HG03175 (cell line): ENCODE data around the gene CD58.
"Not testable (repeated sequence)": the region's sequence is repeated elsewhere in the genome, so short reads cannot be mapped to it uniquely, and the experiment has no call there.

Experiments used
- ATAC-seq: cut with Tn5 transposase; IDR thresholded peaks from one replicate; pipeline ENCODE4 v1.9.1; 2021; ENCODE audit warnings: mild to moderate bottlenecking, moderate library complexity; ENCODE audit not compliant: unreplicated experiment

Gene CD58

DNA sequence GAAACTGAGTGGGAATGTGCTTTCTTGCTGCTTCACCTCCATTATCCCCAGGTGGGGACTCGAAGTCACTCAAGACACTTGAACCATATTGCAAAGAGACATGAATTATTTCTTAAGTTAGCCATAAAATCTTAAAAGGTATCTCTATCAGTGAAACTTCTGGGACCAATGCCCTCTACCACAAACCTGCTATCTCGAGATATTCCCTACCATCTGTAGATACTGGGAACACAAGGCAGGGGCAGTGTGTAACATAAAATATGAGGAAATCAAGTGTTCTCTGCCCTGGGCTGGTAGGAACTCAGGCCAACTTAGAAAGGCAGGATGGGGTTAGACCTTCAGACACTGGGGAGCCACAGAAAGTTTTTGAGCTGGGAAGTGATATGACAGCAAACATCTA is 1.3 kb upstream of the CD58 start:
- no peak for ATAC-seq

DNA sequence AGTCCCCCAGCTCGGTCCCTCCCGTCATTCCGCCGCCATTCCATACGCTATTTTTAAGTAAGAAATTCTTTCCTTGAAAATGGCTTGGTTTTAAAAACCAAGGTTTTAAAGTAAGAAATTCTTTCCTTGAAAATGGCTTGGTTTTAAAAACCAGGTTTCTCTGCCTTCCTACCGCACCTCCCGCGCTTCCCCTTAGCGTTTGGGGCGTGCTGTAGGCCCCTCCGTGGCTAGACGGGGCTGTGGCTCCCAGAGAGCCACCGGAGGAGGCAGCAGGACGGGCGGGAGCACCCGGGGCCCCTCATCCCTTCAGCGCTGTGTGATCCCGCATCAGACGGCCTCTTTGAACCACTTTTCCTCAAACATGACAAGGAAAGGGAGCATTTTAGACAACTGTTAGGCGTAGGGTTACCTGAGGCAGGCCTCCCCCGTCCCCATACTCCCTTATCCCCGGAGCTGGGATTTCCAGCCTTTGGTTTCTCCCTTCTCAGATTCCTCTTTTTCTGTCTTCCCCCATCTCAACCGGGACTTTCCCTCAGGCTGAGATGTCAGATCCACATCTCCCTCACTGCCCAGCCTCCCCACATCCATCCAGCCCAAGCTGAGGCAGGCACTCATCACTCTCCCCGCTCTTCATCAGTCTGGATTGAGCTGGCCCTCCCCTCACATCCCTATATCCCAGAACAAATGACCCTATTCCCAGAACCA is 541 bp upstream of the CD58 start:
- no peak for ATAC-seq

DNA sequence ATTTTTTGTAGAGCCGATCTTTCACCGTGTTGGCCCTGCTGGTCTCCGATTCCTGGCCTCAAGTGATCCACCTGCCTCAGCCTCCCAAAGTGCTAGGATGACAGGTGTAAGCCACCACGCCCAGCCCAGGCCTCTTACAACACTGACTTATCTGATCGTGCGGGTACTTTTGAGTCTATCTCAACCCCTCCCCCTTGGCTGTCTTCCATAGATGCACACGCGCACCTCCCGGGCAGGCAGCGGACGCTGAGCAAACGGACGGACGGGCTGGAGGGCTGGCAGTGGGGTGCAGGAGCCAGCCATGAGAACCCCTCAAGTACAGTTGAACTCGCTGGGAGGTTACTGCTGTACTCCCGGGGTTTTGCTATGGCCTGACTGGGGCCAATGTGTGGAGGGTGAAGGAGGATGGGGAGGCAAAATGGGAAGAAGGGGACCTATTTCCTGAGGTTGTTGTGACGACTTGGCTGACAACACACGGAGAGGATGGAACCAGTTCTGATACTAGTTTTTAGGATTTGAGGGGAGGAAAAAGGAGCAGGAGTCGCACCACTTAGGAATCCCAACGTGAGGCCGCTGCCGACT is 959 bp downstream of the CD58 start:
- ATAC-seq: peak; percentile 30

DNA sequence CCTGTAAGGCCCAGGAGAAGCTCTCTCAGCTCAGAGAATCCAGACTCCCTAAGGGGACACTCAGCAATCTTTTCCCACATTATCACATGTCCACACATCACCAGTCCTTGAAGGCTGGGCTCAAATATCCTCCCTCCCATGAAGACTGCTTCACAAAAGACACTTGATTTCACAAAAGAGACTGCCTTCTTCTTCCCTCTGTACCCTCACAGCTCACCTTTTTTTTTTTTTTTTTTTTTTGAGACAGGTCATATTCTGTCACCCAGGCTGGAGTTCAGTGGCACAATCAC is 1.5 kb downstream of the CD58 start:
- no peak for ATAC-seq

DNA sequence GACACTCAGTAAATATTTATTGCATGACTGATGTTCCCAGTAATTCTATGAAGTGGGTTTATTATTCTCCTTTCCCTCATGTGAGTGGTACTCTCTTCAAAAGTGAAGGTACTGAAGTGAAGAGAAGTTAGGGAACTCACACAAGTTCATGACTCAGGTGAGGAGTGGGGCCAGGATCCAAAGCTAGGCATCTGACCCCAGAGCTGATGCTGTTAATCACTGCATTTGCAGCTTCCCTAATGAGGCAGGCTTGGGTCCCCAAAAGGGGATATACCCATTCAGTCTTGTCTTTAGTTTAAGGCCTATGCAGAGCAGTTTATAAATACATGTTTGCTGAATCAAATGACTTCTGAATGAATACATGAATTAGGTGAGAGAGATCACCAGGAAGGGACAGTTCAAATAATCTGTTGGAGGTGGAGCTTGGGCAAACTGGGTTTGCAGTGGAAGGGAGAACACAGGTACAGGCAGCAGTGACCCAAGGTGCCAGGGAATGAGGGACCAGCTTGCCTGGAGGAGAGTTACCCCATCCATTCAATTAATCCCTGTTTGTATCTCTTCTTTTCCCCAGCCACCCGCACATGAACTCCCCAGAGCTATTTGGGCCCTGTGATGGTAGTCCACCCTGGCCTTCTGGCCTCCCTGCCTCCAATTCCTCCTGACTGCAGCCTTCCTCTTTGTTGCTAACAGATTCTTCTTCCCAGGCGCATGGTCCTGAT is 2.0 kb downstream of the CD58 start:
- no peak for ATAC-seq

DNA sequence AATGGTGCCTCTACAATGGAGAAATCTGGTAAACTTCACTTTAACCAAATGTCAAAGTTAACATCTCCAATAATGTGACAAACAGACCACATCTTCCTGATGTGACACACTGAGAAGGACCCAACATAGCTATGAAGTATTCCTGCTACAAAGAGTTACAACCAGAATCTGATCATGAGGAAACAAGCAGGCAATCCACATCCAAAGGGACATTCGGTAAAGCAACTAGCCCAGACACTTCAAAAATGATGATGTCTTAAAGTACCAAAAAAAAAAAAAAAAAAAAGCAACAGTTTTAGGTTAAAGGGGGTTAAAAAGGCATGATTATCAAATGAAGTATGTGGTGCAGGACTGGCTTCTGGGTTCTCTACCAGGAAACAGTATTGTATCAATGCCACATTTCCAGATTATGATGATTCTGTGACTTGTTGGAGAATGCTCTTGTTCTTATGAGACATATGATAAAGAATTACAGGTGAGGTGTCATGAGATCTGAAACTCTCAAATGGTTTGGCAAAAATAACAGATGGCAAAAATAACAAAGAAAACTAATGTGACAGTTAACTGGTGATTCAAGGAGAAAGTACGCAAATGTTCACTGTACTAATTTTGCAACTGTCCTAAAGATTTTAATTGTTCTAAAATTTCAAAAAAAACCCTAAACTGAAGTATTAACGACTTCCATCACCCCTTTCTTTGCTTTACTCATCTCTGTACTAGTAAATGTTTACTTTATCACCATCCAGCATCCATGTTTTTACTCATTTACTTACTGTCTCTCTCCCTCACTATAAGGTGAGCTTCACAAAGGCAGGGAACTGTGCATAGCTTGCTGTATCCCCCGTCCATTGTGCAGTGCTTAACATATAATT is 2.8 kb downstream of the CD58 start:
- no peak for ATAC-seq

DNA sequence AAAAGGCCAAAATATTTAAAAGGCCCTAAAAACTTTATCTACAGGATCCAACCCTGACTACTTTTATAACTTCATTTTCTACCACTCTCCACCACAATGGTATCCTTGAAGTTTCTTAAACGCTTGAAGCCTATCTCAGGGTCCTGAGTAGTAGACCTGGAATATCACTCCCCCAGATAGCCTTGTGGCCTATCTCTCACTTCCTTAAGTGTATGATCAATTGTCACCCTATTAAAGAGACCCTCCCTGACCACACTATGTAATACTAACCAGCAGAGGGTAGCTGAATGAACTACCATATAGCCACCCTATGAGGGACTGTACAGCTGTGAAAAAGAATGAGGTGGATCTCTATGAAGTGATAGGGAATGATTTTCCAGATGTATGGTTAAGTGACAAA is 5.6 kb downstream of the CD58 start:
- ATAC-seq: no peak

DNA sequence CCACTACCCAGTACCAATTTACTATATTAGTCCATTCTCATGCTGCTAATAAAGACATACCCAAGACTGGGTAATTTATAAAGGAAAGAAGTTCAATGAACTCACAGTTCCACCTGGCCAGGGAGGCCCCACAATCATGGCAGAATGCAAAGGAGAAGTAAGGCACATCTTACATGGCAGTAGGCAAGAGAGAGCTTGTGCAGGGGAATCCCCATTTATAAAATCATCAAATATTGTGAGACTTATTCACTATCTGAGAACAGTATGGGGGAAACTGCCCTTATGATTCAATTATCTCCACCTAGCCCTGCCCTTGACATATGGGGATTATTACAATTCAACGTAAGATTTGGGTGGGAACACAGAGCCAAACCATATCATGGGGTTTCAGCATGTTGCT is 6.4 kb downstream of the CD58 start:
- ATAC-seq: no peak

DNA sequence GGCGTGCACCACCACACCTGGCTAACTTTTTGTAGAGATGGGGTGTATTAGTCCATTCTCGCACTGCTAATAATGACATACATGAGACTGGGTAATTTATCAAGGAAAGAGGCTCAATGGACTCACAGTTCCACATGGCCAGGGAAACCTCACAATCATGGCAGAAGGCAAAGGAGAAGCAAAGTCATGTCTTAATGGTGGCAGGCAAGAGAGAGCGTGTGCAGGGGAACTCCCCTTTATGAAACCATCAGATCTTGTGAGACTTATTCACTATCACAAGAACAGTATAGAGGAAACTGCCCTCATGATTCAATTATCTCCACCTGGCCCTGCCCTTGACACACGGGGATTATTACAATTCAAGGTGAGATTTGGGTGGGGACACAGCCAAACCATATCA is 8.4 kb downstream of the CD58 start:
- not testable (repeated sequence) for ATAC-seq

DNA sequence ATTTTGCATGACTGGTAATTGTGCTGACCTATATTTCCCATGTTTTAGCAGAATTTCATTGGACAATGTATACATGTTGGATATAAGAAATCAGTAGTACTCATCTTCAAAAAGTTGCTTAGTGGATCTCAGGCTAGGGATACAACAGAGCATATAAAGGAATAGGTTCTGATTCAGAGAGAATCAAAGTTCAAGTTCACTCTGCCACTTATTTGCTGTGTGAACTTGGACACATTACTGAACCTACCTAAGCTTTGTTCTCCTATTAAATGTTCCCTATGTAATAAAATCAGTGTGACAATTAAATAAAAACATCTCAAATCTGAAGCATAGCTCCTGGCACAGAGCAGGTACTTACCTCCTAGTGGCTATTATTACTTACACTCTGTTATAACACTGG is 9.3 kb downstream of the CD58 start:
- ATAC-seq: no peak

DNA sequence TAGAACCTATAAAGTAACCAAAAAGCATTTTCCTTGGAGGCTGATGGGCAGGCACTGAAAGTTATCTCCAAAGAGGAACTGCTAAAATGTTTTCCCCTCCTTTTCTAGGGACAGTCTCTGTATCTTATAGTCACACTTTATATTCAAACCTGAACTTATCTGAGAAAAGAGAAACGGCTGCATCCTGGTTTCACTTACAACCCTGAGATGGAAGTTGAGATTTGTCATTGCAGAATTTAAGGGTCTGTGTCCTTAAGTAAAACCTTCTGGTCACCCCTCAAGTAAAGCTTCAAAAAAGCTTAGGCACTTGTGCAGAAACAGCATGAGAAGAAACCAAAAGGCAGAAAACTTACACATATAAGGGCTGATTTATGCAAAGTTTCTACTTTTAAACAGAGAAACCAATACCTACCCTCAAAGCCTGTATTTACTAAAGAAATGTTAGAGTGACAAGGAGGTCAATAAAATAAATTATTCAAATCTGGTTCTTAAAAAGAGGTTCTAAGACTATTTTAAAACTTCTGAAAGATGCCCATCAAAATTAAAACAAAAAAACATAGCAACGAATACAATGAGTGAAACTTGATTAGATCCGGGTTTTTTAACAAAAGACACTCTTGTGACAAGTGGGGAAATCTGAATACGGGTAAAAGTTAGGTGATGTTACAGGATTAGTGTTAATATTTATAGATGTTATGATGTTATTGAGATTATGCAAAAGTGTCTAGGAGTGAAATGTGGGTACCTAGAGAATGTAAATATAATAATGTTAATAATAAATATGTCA is 9.9 kb downstream of the CD58 start:
- ATAC-seq: no peak

DNA sequence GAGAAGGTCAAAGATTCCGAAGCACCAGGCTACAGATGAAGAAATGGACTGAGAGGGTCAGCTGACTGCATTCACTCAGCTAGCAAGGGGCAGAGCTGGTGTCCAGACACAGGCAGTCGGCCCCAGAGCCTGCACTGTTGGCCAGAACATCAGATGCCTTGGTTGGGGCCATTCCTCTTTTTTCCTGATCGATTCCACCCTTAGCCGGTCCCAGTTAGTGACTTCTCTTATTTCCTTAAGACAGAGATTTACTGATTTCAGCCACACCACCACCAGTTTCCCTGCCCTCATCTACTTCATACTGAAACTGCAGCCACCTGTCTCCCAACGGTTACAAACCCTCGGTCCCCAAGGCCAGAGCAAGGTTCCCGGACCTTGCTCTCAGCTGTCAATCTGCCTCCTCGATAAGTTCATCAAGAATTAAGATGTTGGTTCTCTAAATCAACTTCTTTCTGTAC is 11.5 kb downstream of the CD58 start:
- ATAC-seq: peak; percentile 34

DNA sequence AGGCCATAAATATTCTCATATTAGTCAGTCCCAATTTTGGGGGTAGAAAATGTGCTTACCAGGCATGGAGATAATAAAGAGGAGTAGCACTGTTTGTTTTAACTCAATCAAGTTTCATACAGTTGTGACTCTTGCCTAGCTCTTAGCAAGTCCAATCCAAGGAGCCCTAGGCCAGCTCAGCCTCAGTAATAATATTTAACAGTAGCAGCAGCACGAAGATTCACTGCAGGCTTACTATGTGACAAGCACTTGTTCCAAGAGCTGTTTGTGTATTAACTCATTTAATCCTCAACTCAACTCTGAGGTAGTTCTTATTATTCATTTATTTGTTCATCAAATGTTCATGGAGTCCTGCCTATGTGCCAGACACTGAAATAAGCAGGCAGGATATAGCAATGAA is 12.3 kb downstream of the CD58 start:
- ATAC-seq: no peak

DNA sequence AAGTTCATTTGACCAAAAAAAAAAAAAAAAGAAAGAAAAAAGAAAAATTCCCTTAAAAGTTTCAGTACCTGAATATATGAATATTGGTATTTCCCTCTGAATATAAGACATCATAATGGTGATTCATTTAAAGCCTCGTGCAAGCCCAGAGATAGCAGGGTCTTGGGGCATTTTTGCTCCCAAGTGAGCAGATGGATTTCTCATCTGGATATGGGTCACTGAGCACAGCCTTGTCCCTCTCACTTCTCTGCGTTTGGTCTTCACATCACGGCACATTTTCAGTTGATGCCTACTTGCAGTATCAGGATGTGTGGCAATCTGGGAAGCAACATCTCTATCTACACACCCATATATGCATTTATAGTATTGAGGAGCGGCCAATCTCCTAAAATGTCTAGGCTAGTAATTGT is 12.7 kb downstream of the CD58 start:
- ATAC-seq: no peak

DNA sequence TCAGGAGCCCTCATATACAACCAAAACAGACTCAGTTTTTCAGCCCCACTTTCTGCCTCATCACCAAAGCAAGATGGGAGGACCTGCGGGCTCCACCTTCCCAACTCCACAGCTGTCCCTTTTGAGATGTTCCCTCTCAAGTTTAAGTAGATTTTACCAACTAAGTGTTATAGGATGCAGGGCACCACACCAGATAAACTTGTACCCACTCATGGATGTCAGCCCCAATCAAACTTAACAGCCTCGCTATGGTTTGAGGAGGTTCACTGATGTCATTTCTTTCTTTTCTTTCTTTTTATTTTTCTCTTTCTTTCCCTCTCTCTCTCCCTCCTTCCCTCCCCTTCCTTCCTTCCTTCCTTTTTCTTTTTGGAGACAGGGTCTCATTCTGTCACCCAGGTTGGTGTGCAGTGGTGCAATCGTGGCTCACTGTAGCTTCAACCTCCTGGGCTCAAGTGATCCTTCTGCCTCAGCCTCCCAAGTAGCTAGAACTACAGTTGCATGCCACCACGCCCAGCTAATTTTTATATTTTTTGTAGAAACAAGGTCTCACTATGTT is 13.4 kb downstream of the CD58 start:
- ATAC-seq: no peak

DNA sequence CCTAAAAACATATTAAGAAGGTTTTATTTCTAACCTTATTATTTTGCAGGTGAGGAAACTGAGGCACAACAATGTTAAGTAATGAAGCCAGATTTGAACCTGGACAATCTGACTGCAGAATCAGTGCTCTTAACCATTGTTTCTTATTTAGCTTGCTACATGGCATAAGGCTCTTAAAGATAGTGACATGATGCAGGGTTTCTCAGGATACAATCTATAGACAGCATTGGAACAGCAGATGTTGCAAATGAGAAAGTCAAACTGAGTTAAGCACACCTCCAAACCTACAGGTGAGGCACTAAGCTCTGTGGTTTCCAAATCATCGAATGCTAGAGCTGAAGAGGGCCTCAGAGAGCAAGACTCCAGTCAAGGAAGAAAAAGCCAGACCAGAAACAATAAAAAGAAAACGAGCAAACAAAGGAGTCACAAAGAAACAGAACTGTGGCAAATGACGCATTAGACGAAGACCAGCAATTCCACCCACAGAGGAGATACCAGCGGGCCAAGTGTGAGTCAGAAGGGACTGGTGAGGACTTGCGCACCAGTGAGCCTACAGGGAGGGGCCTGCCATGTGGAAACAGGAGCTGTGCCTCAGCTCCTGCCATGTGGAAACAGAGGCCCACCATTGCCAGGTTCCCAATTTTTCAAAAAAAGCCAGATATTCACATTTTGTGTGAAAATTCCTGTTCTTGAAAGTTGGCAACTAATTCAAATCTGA is 14.4 kb downstream of the CD58 start:
- peak; percentile 64 for ATAC-seq

DNA sequence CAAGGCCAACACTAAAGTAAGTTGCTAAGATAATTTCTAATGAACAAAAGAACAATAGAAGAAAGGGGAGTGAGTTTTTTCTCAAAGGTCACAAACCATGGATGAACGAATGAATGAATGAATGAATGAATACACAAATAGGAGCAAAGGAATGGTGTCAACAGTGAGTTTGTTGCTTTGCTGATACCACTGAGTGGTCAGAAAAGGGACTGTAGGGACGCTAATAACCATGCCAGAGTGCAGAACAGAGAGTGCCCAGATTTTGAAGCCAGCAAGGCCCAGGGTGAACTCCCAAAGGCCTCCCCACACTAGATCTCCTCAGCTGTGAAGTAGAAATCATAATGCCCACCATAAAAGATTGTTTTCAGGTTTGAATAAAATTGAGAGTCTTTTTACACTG is 15.9 kb downstream of the CD58 start:
- ATAC-seq: no peak

DNA sequence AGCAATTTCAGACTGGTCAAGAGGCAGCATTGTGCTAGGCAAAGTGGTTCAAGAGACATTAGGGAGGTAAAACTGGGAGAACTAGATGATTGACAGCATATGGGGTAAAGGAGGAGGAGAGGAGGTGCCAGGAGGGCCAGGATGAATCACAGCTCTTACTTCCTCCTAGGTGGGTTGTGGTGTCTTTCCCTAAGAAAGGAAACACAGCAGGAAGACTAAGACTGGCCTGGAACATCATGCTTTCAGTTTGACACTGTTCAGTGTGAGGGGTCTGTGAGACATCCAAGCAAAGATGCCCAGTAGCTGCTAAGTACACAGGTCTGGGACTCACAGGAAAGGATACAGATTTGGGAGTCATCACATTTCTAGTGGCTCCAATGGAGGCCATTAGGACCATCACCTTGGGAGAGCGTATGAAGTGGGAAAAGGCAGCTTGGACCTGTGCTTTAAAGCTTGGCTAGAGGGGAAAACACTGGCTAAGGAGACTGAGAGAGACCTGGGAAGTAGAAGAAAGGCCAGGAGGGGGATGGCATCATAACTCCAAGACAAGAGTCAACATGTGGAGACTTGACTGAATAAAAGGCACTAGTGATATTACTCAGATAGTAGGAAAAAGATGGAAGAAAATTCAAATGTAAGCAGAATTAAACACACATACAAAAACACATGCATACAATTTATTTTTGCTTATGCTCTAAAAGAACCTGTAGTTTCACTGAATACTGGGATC is 17.3 kb downstream of the CD58 start:
- ATAC-seq: no peak

DNA sequence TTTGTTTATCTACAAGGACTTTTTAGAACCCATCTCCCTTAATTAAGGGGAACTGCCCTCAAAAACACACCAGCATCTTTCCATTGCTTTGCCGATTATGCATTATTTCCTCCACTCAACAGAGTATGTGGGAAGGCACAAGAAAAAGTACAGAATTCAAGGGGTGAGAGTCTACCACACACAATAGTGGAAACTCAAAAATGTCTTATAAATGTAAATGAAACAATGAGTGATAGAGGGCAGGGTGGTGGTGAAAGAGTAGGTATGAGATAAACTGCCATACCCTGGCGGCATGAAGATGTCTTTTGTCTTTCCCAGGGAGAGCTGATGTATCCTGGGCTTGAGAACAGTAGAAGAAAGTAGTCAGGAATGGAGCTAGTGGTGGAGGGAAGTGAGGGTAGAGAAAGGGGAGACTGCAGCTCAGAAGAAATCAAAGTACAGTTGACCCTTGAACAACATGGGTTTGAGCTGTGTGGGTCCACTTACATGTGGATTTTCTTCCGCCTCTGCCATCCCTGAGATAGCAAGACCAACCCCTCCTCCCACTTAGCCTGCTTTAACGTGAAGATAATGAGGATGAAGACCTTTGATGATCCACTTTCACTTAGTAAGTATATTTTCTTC is 24.4 kb downstream of the CD58 start:
- no peak for ATAC-seq
